WTC11 (cell line): ENCODE measurements around the gene C1orf115. TPM values are rescaled to one million over a fixed set of nuclear protein-coding genes. Genes with fewer than 3 reads are reported as not detected.
A peak's percentile ranks its signal among the peaks of the same experiment; 100 is the strongest.

ENCODE experiments used
- ATAC-seq: fragments of 200-7000 bp; cut with Tn5 transposase; 2 replicates; pipeline ENCODE4 v1.10.0; 2021; ENCODE audit warnings: mild to moderate bottlenecking, moderate library complexity
- CTCF ChIA-PET: fragments of 300-600 bp; sonication (Branson Sonifier 250); formaldehyde crosslinking; loops from one replicate; lab custom pipeline; 2021; ENCODE audit warnings: antibody characterized with exemption; lab: Charles Lee
- POLR2A ChIA-PET: fragments of 350-600 bp; sonication (Branson Sonifier 250); formaldehyde crosslinking; loops from one replicate; lab custom pipeline; 2021; ENCODE audit warnings: antibody characterized with exemption; lab: Charles Lee
- DNase-seq: peaks from one replicate; pipeline ENCODE4 v3.0.0; 2021; ENCODE audit warnings: low spot score
- H3K27ac Mint-ChIP-seq: 2 replicates; pipeline ENCODE4 v1.8.0; 2021; ENCODE audit warnings: mixed read lengths
- H3K27me3 Mint-ChIP-seq: 2 replicates; pipeline ENCODE4 v1.8.0; 2021; ENCODE audit warnings: low read depth, mild to moderate bottlenecking, moderate library complexity, mixed read lengths
- H3K36me3 Mint-ChIP-seq: 2 replicates; pipeline ENCODE4 v1.8.0; 2021; ENCODE audit warnings: mixed read lengths
- H3K4me1 Mint-ChIP-seq: 2 replicates; pipeline ENCODE4 v1.8.0; 2022; ENCODE audit warnings: mixed read lengths
- H3K4me3 Mint-ChIP-seq: 2 replicates; pipeline ENCODE4 v1.8.0; 2021; ENCODE audit warnings: mild to moderate bottlenecking, moderate library complexity, mixed read lengths
- H3K9me3 Mint-ChIP-seq: 2 replicates; pipeline ENCODE4 v1.8.0; 2021; ENCODE audit warnings: mixed read lengths
- AFF4 ChIP-seq: sonication (generic); formaldehyde crosslinking; IDR thresholded peaks from 2 replicates; pipeline ENCODE4 v1.8.1; 2023; ENCODE audit warnings: mild to moderate bottlenecking, missing genetic modification reagents, borderline replicate concordance
- ATF2 ChIP-seq: sonication (generic); formaldehyde crosslinking; IDR thresholded peaks from 2 replicates; pipeline ENCODE4 v1.8.1; 2022; ENCODE audit warnings: low read depth, missing genetic modification reagents, borderline replicate concordance
- E2F5 ChIP-seq: sonication (generic); formaldehyde crosslinking; IDR thresholded peaks from 2 replicates; pipeline ENCODE4 v1.8.1; 2022; ENCODE audit warnings: mild to moderate bottlenecking, moderate library complexity, missing genetic modification reagents
- ESRRA ChIP-seq: sonication (generic); formaldehyde crosslinking; IDR thresholded peaks from 2 replicates; pipeline ENCODE4 v1.8.1; 2022; ENCODE audit warnings: mild to moderate bottlenecking, missing genetic modification reagents, borderline replicate concordance
- KAT7 ChIP-seq: sonication (generic); formaldehyde crosslinking; IDR thresholded peaks from 2 replicates; pipeline ENCODE4 v1.8.1; 2023; ENCODE audit warnings: missing genetic modification reagents, mild to moderate bottlenecking, borderline replicate concordance
- MYBL2 ChIP-seq: sonication (generic); formaldehyde crosslinking; IDR thresholded peaks from 2 replicates; pipeline ENCODE4 v1.8.1; 2023; ENCODE audit warnings: mild to moderate bottlenecking, moderate library complexity, missing genetic modification reagents
- NR3C1 ChIP-seq: sonication (generic); formaldehyde crosslinking; conservative IDR thresholded peaks from 2 replicates; pipeline ENCODE4 v1.8.1; 2023; ENCODE audit warnings: low read depth, mild to moderate bottlenecking, missing genetic modification reagents
- RELA ChIP-seq: sonication (generic); formaldehyde crosslinking; IDR thresholded peaks from 2 replicates; pipeline ENCODE4 v1.8.1; 2022; ENCODE audit warnings: missing genetic modification reagents, mild to moderate bottlenecking, borderline replicate concordance
- SMAD3 ChIP-seq: sonication (generic); formaldehyde crosslinking; IDR thresholded peaks from 2 replicates; pipeline ENCODE4 v1.8.0; 2022; ENCODE audit warnings: missing genetic modification reagents, mild to moderate bottlenecking, borderline replicate concordance
- SMAD4 ChIP-seq: sonication (generic); formaldehyde crosslinking; IDR thresholded peaks from 2 replicates; pipeline ENCODE4 v1.8.0; 2022; ENCODE audit warnings: mild to moderate bottlenecking, missing genetic modification reagents
- SP1 ChIP-seq: sonication (generic); formaldehyde crosslinking; conservative IDR thresholded peaks from 2 replicates; pipeline ENCODE4 v1.8.1; 2022; ENCODE audit warnings: missing genetic modification reagents
- TEAD1 ChIP-seq: sonication (generic); formaldehyde crosslinking; IDR thresholded peaks from 2 replicates; pipeline ENCODE4 v1.8.0; 2022; ENCODE audit warnings: mild to moderate bottlenecking, missing genetic modification reagents
- ZBTB21 ChIP-seq: sonication (generic); formaldehyde crosslinking; IDR thresholded peaks from 2 replicates; pipeline ENCODE4 v1.8.1; 2023; ENCODE audit warnings: mild to moderate bottlenecking, missing genetic modification reagents, borderline replicate concordance
- ZNF219 ChIP-seq: sonication (generic); formaldehyde crosslinking; IDR thresholded peaks from 2 replicates; pipeline ENCODE4 v1.8.0; 2023; ENCODE audit warnings: missing genetic modification reagents, mild to moderate bottlenecking, borderline replicate concordance
- ZNF232 ChIP-seq: sonication (generic); formaldehyde crosslinking; IDR thresholded peaks from 2 replicates; pipeline ENCODE4 v1.8.0; 2022; ENCODE audit warnings: mild to moderate bottlenecking, missing genetic modification reagents
- total RNA-seq: library from RNA; stranded (reverse); gene quantifications from 3 replicates; pipeline ENCODE4 v1.2.3, GENCODE V29; 2021

C1orf115 gene
- total RNA-seq, 1 experiment from 2014 or later = 10.0 TPM

GRCh38 chr1:220690140-220691052, at the start of gene C1orf115 (continued):
- TF ChIP-seq E2F5 (CRISPR knock-in tag) (peak; percentile 72; the same call in 1 of the 2 replicates), ESRRA (CRISPR knock-in tag) (peak; percentile 54; the same call in 1 of the 2 replicates), SMAD4 (CRISPR knock-in tag) (no peak), ZNF219 (CRISPR knock-in tag) (0 out of 2 replicates have a peak, but pooled peaks have one; percentile 57), MYBL2 (CRISPR knock-in tag) (peak; percentile 49; the same call in 1 of the 2 replicates), KAT7 (peak; percentile 82; the same call in 1 of the 2 replicates), ZBTB21 (CRISPR knock-in tag) (peak; percentile 37; the same call in 1 of the 2 replicates), AFF4 (CRISPR knock-in tag) (peak; percentile 24; the same call in 1 of the 2 replicates), ZNF232 (CRISPR knock-in tag) (0 out of 2 replicates have a peak, but pooled peaks have one; percentile 53), SP1 (CRISPR knock-in tag) (0 out of 2 replicates have a peak, but pooled peaks have one; percentile 61), SMAD3 (CRISPR knock-in tag) (no peak), RELA (CRISPR knock-in tag) (peak; percentile 67; the same call in 1 of the 2 replicates), TEAD1 (CRISPR knock-in tag) (no peak; the same call in 1 of the 2 replicates)

GRCh38 chr1:220642285-220642684, 47.9 kb upstream of the C1orf115 start:
- ChIA-PET CTCF (no interaction called here), POLR2A (no interaction called here)
- Mint-ChIP-seq H3K4me1 (peaks cover 2% of the 10 kb centered on the region; the same call in 1 of the 2 replicates), H3K4me3 (no peak overlapping the region), H3K27me3 (no peaks in the 10 kb centered on the region), H3K36me3 (peaks cover 50% of the 10 kb centered on the region), H3K9me3 (peaks cover 42% of the 10 kb centered on the region), H3K27ac (no peak overlapping the region)
- DNase-seq = peak; percentile 26
- TF ChIP-seq MYBL2 (CRISPR knock-in tag) (no peak), NR3C1 (no peak), SMAD4 (CRISPR knock-in tag) (no peak)
- ATAC-seq = peak; percentile 72

GRCh38 chr1:220652995-220653394, 37.2 kb upstream of the C1orf115 start:
- TF ChIP-seq ATF2 (CRISPR knock-in tag) = no peak
- CTCF ChIA-PET = interaction anchor here (1.0 kb wide), 1 partner anchor 372 kb away, joined by 6 read pairs; no protein-coding TSS in a partner anchor
- ATAC-seq (no peak), DNase-seq (no peak)
- Mint-ChIP-seq H3K27me3 (no peaks in the 10 kb centered on the region), H3K4me3 (no peak overlapping the region), H3K36me3 (peaks cover 4% of the 10 kb centered on the region; the same call in 1 of the 2 replicates), H3K27ac (no peak overlapping the region), H3K4me1 (peaks cover 2% of the 10 kb centered on the region), H3K9me3 (no peaks in the 10 kb centered on the region)
- POLR2A ChIA-PET = no interaction called here
